GM06990 (cell line): ENCODE measurements around the gene XCR1.

Experiments
- DNase-seq: peaks from one replicate; pipeline ENCODE4 v3.0.0-alpha.2; 2011; ENCODE audit not compliant: insufficient read length; ENCODE audit errors: extremely low read depth
- H3K27me3 ChIP-seq: replicated peaks from 2 replicates; pipeline ENCODE4 v1.6.0; 2011; ENCODE audit warnings: low read length; ENCODE audit not compliant: control insufficient read depth, insufficient read depth
- H3K36me3 ChIP-seq: 2 replicates; pipeline ENCODE4 v1.5.1; 2011; ENCODE audit warnings: low read length; ENCODE audit not compliant: control insufficient read depth, insufficient read depth
- H3K4me3 ChIP-seq: replicated peaks from 2 replicates; pipeline ENCODE4 v1.5.1; 2011; ENCODE audit warnings: low read depth, mild to moderate bottlenecking, control low read depth, low read length
- TF ChIP-seq, protein P1 (sequence below): IDR thresholded peaks from 2 replicates; pipeline ENCODE4 v1.5.1; 2011; ENCODE audit warnings: low read length, control low read depth, mild to moderate bottlenecking, inconsistent platforms; ENCODE audit not compliant: insufficient read depth, poor library complexity, severe bottlenecking

Gene XCR1

DNA sequence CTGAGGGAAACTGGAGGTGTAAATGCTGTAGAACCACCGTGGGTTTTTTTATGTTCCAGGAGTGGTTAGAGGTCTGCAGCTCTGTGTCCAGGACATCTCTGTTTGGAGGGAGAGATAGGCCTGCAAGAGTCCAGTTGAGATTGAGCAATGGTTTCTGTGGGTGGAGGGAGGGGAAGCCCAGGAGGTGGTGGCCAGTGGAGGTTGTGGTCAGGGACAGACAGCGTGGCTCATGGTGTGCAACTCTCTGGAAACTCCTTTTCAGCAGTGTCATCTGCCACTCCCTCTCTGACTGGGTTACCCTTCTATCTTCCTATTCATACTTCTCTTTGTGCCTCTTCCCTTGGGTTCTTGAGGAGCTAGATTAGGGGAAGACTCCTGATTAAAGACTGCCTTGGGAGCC is 9.6 kb downstream of the XCR1 start:
- TF ChIP-seq, protein P1, sequence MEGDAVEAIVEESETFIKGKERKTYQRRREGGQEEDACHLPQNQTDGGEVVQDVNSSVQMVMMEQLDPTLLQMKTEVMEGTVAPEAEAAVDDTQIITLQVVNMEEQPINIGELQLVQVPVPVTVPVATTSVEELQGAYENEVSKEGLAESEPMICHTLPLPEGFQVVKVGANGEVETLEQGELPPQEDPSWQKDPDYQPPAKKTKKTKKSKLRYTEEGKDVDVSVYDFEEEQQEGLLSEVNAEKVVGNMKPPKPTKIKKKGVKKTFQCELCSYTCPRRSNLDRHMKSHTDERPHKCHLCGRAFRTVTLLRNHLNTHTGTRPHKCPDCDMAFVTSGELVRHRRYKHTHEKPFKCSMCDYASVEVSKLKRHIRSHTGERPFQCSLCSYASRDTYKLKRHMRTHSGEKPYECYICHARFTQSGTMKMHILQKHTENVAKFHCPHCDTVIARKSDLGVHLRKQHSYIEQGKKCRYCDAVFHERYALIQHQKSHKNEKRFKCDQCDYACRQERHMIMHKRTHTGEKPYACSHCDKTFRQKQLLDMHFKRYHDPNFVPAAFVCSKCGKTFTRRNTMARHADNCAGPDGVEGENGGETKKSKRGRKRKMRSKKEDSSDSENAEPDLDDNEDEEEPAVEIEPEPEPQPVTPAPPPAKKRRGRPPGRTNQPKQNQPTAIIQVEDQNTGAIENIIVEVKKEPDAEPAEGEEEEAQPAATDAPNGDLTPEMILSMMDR = no peak
- Histone ChIP-seq H3K36me3 (no peaks in the 10 kb centered on the region), H3K4me3 (no peak overlapping the region), H3K27me3 (no peaks in the 10 kb centered on the region; the same call in 1 of the 2 replicates)
- no peak for DNase-seq

DNA sequence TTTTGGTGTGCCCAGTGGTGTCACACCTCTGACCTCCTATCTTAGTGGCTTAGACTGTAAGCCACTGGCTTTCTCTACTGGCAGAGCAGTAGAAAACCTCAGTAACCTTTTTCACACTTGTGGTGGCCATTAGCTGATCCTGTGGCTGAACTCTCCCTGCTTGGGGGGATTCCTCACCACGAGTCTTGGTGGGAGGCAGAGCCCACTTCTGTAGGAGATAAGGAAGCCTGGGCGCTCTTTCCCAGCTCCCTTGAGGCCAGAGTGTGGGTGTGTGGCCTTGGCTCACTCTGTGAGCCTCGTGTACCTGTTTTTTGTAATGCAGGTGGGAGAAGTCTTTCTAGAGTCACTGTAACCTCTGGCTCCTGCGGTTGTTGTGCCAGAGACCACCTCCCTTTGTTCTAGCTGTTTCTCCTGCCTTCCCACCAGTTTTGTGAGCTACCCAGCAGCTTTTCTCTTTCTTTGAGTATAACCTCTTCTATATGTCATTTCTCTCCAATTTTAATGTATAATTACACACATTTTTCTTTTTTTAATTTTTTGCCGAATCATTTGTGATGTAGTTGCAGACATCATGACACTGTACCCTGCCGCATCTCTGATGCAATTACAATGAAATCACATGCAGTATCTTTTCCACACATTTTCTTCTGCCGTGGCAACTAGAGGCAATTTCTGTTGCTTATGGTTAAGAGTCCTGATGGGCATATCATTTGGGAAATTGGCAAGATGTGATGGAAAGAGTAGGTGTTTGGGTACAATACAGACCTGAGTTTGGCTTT is 13.8 kb downstream of the XCR1 start:
- Histone ChIP-seq H3K36me3 (no peaks in the 10 kb centered on the region), H3K27me3 (no peaks in the 10 kb centered on the region; the same call in 1 of the 2 replicates), H3K4me3 (no peak overlapping the region)
- DNase-seq = no peak
- TF ChIP-seq, protein P1 = no peak

DNA sequence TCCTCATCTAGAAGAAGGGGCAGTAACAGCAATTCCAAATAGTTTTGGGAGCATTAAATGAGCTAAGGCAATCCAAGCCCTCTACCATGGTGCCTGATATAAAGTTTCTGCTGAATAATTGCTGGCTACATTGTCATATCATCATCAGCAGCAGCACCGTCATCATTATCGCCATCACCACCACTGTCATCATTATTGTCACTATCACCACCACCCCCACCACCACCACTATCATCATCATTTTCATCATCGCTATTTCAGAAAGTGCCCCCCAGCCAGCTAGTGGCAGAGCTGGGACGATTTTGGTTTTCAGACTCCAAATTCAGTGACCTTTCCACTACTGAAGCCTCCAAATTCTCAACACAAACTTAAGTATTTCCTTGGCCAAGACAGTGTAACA is 15.0 kb downstream of the XCR1 start:
- Histone ChIP-seq H3K4me3 (no peak overlapping the region), H3K27me3 (no peaks in the 10 kb centered on the region; the same call in 1 of the 2 replicates), H3K36me3 (no peaks in the 10 kb centered on the region)
- TF ChIP-seq, protein P1 = no peak
- DNase-seq = no peak

DNA sequence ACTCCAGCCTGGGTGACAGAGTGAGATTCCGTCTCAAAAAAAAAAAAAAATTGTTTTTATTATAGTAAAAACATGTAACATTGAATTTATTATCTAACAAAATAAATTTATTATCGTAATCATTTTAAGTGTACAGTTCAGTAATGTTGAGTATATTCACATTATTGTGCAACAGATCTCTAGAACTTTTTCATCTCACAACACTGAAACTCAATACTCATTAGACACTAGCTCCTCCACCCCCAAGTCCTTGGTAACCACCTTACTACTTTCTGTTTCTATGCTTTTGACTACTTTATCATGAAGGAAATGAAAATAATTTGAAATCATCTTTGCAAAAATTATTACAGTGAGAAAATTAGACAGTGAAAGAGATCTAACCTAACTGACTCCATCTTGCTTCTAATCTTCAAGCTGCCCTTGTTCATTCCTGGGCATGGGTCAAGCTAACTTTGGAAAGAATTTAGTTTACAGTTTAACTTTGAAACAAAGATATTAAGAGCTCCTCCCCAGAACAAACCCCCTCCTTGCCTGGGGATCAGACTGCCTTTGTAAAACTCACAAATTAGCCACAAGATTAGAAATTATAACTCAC is 16.7 kb downstream of the XCR1 start:
- Histone ChIP-seq H3K36me3 (no peaks in the 10 kb centered on the region), H3K27me3 (no peaks in the 10 kb centered on the region; the same call in 1 of the 2 replicates), H3K4me3 (no peak overlapping the region)
- DNase-seq = no peak
- TF ChIP-seq, protein P1 = no peak

DNA sequence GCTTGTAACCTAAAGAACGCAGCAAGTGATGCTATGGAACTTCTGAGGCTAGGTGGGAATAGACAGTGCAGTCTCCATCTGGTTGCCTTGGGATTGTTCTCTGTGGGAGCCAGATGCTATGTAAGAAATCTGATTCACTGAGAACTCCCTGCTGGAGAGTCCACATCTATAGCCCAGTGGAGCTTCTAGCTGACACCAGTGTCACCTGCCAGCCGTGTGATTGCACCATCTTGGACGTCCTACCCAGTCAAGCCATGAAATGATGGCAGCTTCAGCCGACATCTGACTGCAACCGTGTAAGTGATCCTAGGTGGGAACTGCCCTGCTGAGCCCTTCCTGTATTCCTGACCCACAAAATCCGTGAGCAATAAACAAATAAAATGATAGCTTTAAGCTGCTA is 19.2 kb downstream of the XCR1 start:
- Histone ChIP-seq H3K27me3 (no peaks in the 10 kb centered on the region; the same call in 1 of the 2 replicates), H3K4me3 (no peak overlapping the region), H3K36me3 (no peaks in the 10 kb centered on the region)
- TF ChIP-seq, protein P1 = no peak
- no peak for DNase-seq
